ENCODE measurements around the gene DVL1. TPM values are rescaled to one million over a fixed set of nuclear protein-coding genes. Genes with fewer than 3 reads are reported as not detected.
A peak's percentile ranks its signal among the peaks of the same experiment; 100 is the strongest.

The DVL1 gene
- total and polyA plus RNA-seq, 10 of the 15 experiments (the other 5 are each of a cell fraction or from before 2014, with no cell fraction given) = 0.10 to 31.1 (median 4.6) TPM

DNA sequence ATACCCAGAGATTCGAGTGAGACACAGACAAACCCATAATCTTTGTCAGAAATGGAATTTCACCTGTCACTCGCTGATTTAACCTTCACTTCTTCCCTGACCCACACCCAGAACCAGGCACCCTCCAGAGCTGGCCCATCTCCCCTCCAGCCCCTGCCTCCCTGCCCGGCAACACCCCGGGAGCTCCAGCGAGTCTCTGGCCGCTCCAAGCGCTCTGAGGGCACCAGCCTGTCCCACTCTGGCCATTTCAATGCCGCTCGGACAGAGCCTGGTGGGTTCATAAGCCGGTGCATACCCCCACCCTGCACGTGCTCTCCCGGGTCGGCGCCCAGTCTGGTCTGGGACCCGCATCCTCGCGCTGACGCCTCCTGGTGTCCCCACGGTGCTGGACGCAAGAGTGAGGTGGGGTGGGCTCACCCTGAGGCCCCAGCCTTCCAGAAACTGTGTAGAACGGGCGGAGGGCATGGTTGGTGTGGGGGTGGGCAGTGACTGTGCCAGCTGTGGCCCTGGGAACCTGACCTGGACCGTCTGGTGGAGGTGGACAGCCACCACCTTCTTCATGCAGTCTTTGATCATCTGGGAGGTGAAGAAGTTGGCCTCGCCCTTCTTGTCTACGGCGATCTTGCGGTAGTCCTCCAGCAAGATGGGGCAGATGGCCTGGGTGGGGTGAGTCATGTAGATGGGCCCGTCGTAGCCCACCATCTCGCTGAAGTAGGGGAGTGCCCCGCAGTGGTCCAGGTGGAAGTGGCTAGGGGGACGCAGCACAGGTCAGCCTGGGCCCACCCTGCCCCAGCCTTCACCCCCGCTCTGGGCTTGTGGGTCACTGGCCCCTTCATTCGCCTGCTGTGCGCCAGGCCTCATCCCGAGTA lies 30.2 kb downstream of the DVL1 start (continued):
- TF ChIP-seq, protein P1, sequence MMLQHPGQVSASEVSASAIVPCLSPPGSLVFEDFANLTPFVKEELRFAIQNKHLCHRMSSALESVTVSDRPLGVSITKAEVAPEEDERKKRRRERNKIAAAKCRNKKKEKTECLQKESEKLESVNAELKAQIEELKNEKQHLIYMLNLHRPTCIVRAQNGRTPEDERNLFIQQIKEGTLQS (IDR thresholded peaks at IDR 0.05; ENCODE audit: borderline replicate concordance, extremely low read depth, low read depth, low read length) = no peak

DNA sequence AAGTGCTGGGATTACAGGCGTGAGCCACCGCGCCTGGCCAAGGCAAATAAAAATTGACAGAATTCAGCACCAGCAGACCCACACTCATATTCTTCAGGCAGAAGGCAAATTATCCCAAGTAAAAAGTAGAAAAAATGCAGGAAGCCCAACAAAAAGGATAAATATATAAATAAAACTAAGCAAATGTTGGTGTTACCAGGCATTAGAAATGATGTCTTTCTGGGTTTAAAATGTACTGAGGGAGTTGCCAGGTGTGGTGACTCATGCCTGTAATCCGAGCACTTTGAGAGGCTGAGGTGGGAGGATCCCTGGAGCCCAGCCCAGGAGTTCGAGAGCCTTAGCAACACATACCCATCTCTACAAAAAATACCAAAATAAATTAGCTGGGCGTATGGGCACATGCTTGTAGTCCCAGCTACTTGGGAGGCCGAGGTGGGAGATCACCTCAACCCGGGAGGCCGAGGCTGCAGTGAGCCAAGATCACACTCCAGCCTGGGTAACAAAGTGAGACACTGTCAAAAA lies 31.0 kb downstream of the DVL1 start:
- Histone ChIP-seq H3K4me3 (no peak overlapping the region), H3K27ac (ENCODE audit: control insufficient read depth, insufficient read depth) (no peak overlapping the region), H3K9me3 (replicated peaks; ENCODE audit: control insufficient read depth, insufficient read depth, low read length) (no peaks in the 10 kb centered on the region), H3K4me1 (ENCODE audit: control insufficient read depth, insufficient read depth, low read length) (peaks cover 5% of the 10 kb centered on the region), H3K79me2 (ENCODE audit: control insufficient read depth, insufficient read depth, low read length) (peaks cover 22% of the 10 kb centered on the region), H2AFZ (ENCODE audit: control insufficient read depth, low read depth, low read length) (no peak overlapping the region), H3K4me2 (ENCODE audit: control insufficient read depth, insufficient read depth) (no peak overlapping the region), H3K27me3 (replicated peaks in 1 of 2; ENCODE audit: control insufficient read depth in 2 of 2, insufficient read depth in 2 of 2, low read length in 1 of 2) (no peaks in the 10 kb centered on the region), H3K9ac (ENCODE audit: control insufficient read depth, insufficient read depth, low read length) (no peak overlapping the region), H3K36me3 (ENCODE audit: control insufficient read depth in 2 of 2, insufficient read depth in 2 of 2, low read length in 1 of 2) (peaks cover 3 to 27% of the 10 kb centered on the region in 2 experiments; a peak in 3 of 4 replicates), H4K20me1 (ENCODE audit: control insufficient read depth, insufficient read depth) (no peaks in the 10 kb centered on the region; the same call in 1 of the 2 replicates)
- FAIRE-seq = no peak
- RAD21 ChIA-PET (ENCODE audit: unreplicated experiment) = no interaction called here
- POLR2A ChIA-PET = no interaction called here
- in situ Hi-C loops (cut with MboI) (no loop called here), intact Hi-C loops (cut with micrococcal nuclease; ENCODE audit: unreplicated experiment) (no loop called here)
- TSS peak; percentile 39 for BruUV-seq (replicated peaks)
- SMC1A ChIA-PET (ENCODE audit: uncharacterized antibody, unreplicated experiment) = no interaction called here
- 98% methylated on average over 9 of the region's 9 CpGs for WGBS (ENCODE audit: insufficient coverage, insufficient replicate concordance, low lambda C conversion rate, missing lambda C conversion rate)
- ATAC-seq = no peak
- CTCF ChIA-PET = no interaction called here
- no peak for DNase-seq (ENCODE audit: low read depth, low spot score)
- TF ChIP-seq, protein P2, sequence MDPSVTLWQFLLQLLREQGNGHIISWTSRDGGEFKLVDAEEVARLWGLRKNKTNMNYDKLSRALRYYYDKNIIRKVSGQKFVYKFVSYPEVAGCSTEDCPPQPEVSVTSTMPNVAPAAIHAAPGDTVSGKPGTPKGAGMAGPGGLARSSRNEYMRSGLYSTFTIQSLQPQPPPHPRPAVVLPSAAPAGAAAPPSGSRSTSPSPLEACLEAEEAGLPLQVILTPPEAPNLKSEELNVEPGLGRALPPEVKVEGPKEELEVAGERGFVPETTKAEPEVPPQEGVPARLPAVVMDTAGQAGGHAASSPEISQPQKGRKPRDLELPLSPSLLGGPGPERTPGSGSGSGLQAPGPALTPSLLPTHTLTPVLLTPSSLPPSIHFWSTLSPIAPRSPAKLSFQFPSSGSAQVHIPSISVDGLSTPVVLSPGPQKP (IDR thresholded peaks at IDR 0.05; ENCODE audit: low read depth, low read length) = no peak
- TF ChIP-seq GABPA (IDR thresholded peaks at IDR 0.05; ENCODE audit: low read depth) = no peak
- TF ChIP-seq, protein P3, sequence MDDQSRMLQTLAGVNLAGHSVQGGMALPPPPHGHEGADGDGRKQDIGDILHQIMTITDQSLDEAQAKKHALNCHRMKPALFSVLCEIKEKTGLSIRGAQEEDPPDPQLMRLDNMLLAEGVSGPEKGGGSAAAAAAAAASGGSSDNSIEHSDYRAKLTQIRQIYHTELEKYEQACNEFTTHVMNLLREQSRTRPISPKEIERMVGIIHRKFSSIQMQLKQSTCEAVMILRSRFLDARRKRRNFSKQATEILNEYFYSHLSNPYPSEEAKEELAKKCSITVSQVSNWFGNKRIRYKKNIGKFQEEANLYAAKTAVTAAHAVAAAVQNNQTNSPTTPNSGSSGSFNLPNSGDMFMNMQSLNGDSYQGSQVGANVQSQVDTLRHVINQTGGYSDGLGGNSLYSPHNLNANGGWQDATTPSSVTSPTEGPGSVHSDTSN (IDR thresholded peaks at IDR 0.05; ENCODE audit: insufficient replicate concordance, low read depth, low read length) = no peak
- TF ChIP-seq SMAD5 (IDR thresholded peaks at IDR 0.05; ENCODE audit: low read depth) = no peak
- no peak for TF ChIP-seq CHD1 (IDR thresholded peaks at IDR 0.05; ENCODE audit: low read depth, low read length)
- no peak for TF ChIP-seq ZSCAN29 (IDR thresholded peaks at IDR 0.05)
- no peak for TF ChIP-seq GATAD2B (conservative IDR thresholded peaks at IDR 0.05; ENCODE audit: low read depth)
- no peak for TF ChIP-seq FOS (IDR thresholded peaks at IDR 0.05; ENCODE audit: borderline replicate concordance, extremely low read depth, insufficient read length)
- no peak for TF ChIP-seq EZH2 (IDR thresholded peaks at IDR 0.05; ENCODE audit: borderline replicate concordance, control insufficient read depth, low read depth, low read length)
- TF ChIP-seq HDAC2 (IDR thresholded peaks at IDR 0.05) = no peak
- no peak for TF ChIP-seq EP300 (IDR thresholded peaks at IDR 0.05; ENCODE audit: borderline replicate concordance in 1 of 2, control insufficient read depth in 1 of 2, low read depth in 2 of 2, low read length in 2 of 2)
- TF ChIP-seq BRCA1 (IDR thresholded peaks at IDR 0.05; ENCODE audit: low read depth, low read length) = no peak
- no peak for TF ChIP-seq RUNX3 (IDR thresholded peaks at IDR 0.05; ENCODE audit: low read length)
- TF ChIP-seq, protein P4, sequence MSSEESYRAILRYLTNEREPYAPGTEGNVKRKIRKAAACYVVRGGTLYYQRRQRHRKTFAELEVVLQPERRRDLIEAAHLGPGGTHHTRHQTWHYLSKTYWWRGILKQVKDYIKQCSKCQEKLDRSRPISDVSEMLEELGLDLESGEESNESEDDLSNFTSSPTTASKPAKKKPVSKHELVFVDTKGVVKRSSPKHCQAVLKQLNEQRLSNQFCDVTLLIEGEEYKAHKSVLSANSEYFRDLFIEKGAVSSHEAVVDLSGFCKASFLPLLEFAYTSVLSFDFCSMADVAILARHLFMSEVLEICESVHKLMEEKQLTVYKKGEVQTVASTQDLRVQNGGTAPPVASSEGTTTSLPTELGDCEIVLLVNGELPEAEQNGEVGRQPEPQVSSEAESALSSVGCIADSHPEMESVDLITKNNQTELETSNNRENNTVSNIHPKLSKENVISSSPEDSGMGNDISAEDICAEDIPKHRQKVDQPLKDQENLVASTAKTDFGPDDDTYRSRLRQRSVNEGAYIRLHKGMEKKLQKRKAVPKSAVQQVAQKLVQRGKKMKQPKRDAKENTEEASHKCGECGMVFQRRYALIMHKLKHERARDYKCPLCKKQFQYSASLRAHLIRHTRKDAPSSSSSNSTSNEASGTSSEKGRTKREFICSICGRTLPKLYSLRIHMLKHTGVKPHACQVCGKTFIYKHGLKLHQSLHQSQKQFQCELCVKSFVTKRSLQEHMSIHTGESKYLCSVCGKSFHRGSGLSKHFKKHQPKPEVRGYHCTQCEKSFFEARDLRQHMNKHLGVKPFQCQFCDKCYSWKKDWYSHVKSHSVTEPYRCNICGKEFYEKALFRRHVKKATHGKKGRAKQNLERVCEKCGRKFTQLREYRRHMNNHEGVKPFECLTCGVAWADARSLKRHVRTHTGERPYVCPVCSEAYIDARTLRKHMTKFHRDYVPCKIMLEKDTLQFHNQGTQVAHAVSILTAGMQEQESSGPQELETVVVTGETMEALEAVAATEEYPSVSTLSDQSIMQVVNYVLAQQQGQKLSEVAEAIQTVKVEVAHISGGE (CRISPR knock-in tag; IDR thresholded peaks at IDR 0.05) = no peak
